Natural killer cell treated with Interleukin-12 subunit alpha and Interleukin-12 subunit beta and Interleukin-15 and Interleukin-18, amount 100 ng/mL, for 72 hours (primary cell): ENCODE data around the gene RASSF6. TPM values are rescaled to one million over a fixed set of nuclear protein-coding genes. Genes with fewer than 3 reads are reported as not detected.
"Not testable (repeated sequence)": the region's sequence is repeated elsewhere in the genome, so short reads cannot be mapped to it uniquely, and the experiment has no call there.

ENCODE experiments used
- ATAC-seq, 2 donors: fragments of 150-1000 bp; cut with Tn5 transposase in 1 of 2; sonication (Bioruptor Pico), chemical (Tn5 transposase) in 1 of 2; 2 replicates each; pipeline ENCODE4 v1.10.0; 2021
- DNase-seq: peaks from one replicate; pipeline ENCODE4 v3.0.0; 2022; ENCODE audit warnings: low spot score
- H3K27ac Mint-ChIP-seq, 2 donors: 1 replicate in 1 of 2; 2 replicates in 1 of 2; pipeline ENCODE4 v1.8.0; 2022; ENCODE audit warnings: mixed read lengths in 2 of 2, mild to moderate bottlenecking in 1 of 2, moderate library complexity in 1 of 2
- H3K27me3 Mint-ChIP-seq, 2 donors: 1 replicate in 1 of 2; 2 replicates in 1 of 2; pipeline ENCODE4 v1.8.0; 2022; ENCODE audit warnings: mixed read lengths in 2 of 2
- H3K36me3 Mint-ChIP-seq: one replicate; pipeline ENCODE4 v1.8.0; 2022; ENCODE audit warnings: mixed read lengths
- H3K4me1 Mint-ChIP-seq, 2 donors: 1 replicate in 1 of 2; 2 replicates in 1 of 2; pipeline ENCODE4 v1.8.0; 2022; ENCODE audit warnings: low read depth in 2 of 2, mixed read lengths in 2 of 2, mild to moderate bottlenecking in 1 of 2
- H3K4me3 Mint-ChIP-seq: one replicate; pipeline ENCODE4 v1.8.0; 2022; ENCODE audit warnings: mixed read lengths
- H3K9me3 Mint-ChIP-seq: 2 replicates; pipeline ENCODE4 v1.8.0; 2022; ENCODE audit warnings: mixed read lengths
- total RNA-seq, 2 donors: library from RNA; stranded (reverse); gene quantifications; one replicate each; pipeline ENCODE4 v1.2.3, GENCODE V29; 2022

The RASSF6 gene
- total RNA-seq, 2 donors from 2014 or later: not detected

DNA sequence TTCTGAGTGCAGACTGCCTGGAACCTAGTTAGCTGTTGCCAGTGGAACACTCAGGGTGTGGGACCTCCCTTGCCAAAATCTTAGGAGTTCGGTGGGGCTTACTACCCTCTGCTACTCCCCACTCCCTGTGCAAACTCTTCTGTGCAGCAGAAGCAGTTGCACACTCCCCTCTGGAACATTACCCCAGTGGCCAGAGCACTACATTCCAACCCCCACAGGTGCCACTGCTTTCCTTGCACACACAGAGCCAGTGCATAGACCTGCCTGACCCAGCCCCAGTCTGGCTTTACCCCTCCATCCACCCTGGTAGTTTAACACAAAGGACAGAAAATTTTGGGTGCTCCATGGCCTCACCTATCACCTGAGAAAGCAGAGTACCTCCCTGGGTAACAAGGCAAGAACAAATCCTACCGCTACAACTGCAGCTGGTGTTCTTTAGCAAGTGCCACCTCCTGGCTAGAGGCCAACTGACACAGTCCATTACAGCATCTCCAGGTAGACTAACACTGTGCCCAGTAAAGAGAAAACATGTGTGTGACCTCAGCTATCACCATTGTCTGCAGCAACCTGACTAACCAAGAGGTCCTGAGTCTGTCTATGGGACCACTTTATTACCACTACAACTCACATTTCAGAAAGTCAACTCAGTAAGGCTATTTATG is 11.5 kb upstream of the RASSF6 start:
- H3K4me1 Mint-ChIP-seq: no peaks in the 10 kb centered on the region
- DNase-seq: no peak
- H3K4me3 Mint-ChIP-seq: no peak overlapping the region
- no peak for ATAC-seq
- no peaks in the 10 kb centered on the region for H3K36me3 Mint-ChIP-seq
- no peak overlapping the region for H3K27ac Mint-ChIP-seq
- peaks cover 8% of the 10 kb centered on the region for H3K9me3 Mint-ChIP-seq
- H3K27me3 Mint-ChIP-seq: no peaks in the 10 kb centered on the region

DNA sequence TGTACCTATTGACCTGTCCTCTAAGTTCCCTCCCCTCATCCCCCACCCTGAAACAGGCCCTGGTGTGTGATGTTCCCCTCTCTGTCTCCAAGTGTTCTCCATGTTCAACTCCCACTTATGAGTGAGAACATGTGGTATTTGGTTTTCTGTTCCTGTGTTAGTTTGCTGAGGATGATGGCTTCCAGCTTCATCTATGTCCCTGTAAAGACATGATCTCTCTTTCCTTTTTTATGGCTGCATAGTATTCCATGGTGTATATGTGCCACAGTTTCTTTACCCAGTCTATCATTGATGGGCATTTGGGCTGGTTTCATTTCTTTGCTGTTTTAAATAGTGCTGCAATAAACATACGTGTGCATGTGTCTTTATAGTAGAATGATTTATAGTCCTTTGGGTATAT is 8.6 kb upstream of the RASSF6 start:
- DNase-seq, H3K4me3 Mint-ChIP-seq, H3K36me3 Mint-ChIP-seq, H3K27me3 Mint-ChIP-seq, H3K27ac Mint-ChIP-seq, ATAC-seq, H3K4me1 Mint-ChIP-seq, H3K9me3 Mint-ChIP-seq: not testable (repeated sequence)

DNA sequence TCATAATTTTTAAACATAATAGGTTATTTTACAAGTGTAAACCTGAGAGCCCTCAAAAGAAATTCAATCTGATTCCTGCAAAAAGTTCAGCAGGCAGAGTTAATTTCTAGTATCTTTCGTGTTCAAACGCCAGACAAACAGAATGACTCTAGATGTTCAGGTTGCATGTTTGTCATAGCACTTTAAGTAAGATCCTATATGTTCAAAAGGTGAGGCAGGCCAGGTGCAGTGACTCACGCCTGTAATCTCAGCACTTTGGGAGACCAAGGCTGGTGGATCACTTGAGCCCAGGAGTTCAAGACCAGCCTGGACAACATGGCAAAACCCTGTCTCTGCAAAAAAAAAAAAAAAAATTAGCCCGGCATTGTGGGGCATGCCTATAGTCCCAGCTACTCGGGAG is 1.1 kb upstream of the RASSF6 start:
- ATAC-seq: no peak
- no peaks in the 10 kb centered on the region for H3K36me3 Mint-ChIP-seq

DNA sequence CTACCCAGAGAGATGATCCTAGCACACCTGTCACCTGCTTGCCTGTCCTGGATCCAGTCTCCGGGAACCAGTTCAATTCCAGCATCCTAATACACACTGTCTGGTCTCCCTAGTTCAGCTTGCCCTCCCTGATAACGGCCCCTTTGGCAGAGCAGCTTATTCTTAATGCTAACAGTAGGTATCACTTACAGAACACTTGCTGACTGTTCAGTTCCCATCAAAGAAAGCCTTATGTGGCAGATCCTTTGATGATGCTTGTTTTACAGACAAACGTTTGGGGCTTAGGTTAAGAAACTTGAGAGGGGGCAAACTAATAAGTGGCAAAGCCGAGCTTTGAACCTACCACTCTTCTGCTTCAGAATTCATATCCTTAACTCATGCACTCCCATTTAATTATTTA is 890 bp downstream of the RASSF6 start:
- H3K27ac Mint-ChIP-seq: no peak overlapping the region
- no peak overlapping the region for H3K4me3 Mint-ChIP-seq
- peaks cover 0 to 9% of the 10 kb centered on the region in 2 donors for H3K27me3 Mint-ChIP-seq
- no peak for DNase-seq
- H3K4me1 Mint-ChIP-seq: no peaks in the 10 kb centered on the region
- H3K36me3 Mint-ChIP-seq: no peaks in the 10 kb centered on the region
- no peaks in the 10 kb centered on the region for H3K9me3 Mint-ChIP-seq
- ATAC-seq: no peak

More for the DNA sequence above, 1.1 kb upstream of the RASSF6 start:
- no peaks in the 10 kb centered on the region for H3K4me1 Mint-ChIP-seq
- H3K27ac Mint-ChIP-seq: no peak overlapping the region
- peaks cover 0 to 9% of the 10 kb centered on the region in 2 donors for H3K27me3 Mint-ChIP-seq
- H3K9me3 Mint-ChIP-seq: no peaks in the 10 kb centered on the region
- H3K4me3 Mint-ChIP-seq: no peak overlapping the region
- DNase-seq: no peak

DNA sequence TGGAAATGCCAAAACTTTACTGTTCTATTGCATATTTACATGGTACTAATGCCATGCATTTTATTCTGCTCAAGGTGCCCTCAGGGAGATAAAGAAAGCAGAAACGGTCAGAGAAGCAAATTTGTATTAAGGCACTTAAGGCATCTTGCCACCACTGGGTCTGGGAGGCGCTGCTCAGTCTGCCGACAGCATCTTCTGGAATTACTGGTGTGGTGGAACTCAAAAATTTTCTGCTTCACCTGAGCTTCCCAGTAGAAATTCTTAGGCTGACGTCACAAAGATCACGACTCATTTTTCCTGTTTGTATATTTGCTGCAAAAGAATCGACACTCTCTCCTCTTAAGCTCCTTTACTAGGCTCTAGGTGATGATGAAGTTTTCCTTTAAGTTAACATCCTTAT is 3.0 kb downstream of the RASSF6 start:
- no peak for DNase-seq
- ATAC-seq: no peak
- no peak overlapping the region for H3K27ac Mint-ChIP-seq

DNA sequence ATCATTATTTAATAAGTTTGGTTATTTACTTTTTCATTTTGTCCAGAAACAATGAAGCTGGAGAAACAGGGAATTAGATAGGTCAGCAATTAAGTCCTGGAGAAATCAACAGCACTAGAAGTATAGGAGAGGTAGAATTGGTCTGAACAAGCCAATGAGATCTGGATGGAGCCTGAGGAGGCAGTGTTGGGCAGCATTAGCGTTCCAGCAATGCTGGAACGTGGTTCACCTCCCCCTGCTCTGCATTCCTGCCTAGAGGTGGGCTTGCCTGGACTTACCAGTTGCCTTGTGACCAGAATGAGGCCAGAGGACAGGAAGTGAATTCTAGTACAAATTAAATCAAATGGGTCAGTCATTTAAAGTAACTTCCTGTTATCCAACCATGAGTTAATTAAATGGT is 4.6 kb downstream of the RASSF6 start:
- Mint-ChIP-seq H3K27ac (no peak overlapping the region), H3K36me3 (no peaks in the 10 kb centered on the region), H3K4me3 (no peak overlapping the region), H3K9me3 (peaks cover 9% of the 10 kb centered on the region), H3K27me3 (peaks cover 4 to 5% of the 10 kb centered on the region in 2 donors), H3K4me1 (no peaks in the 10 kb centered on the region)
- DNase-seq: no peak
- ATAC-seq: no peak

More for the DNA sequence above, 3.0 kb downstream of the RASSF6 start:
- Mint-ChIP-seq H3K36me3 (no peaks in the 10 kb centered on the region), H3K4me1 (no peaks in the 10 kb centered on the region), H3K27me3 (peaks cover 0 to 7% of the 10 kb centered on the region in 2 donors), H3K9me3 (peaks cover 9% of the 10 kb centered on the region), H3K4me3 (no peak overlapping the region)

DNA sequence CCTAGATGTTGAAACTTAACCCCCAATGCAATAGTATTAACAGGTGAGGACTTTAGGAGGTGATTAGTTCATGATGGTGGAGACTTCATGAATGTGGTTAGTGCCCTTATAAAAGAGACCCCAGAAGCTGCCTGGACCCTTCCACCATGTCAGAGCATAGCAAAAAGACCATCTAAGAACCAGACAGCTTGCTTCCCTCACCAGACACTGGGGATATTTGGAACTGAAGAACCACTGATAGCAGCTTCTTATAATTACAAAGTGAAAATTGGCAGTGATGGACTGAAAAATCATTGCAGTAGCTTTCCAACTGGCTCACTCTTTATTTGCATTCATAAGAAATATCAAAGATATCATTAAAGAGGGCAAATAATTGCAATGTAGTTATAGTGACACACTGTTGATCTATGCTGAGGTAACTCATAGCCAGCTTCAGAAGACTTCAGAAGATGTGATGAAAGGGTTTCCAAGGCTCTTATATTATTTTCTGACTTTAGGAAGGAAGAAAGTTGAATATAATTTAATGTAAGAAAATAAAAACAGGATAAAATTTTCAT is 5.8 kb downstream of the RASSF6 start:
- peaks cover 9% of the 10 kb centered on the region for H3K9me3 Mint-ChIP-seq
- peaks cover 6 to 11% of the 10 kb centered on the region in 2 donors for H3K27me3 Mint-ChIP-seq
- DNase-seq (no peak), ATAC-seq (no peak)
- peaks cover 5% of the 10 kb centered on the region for H3K36me3 Mint-ChIP-seq
- H3K27ac Mint-ChIP-seq: no peak overlapping the region
- no peak overlapping the region for H3K4me3 Mint-ChIP-seq
- no peaks in the 10 kb centered on the region for H3K4me1 Mint-ChIP-seq

DNA sequence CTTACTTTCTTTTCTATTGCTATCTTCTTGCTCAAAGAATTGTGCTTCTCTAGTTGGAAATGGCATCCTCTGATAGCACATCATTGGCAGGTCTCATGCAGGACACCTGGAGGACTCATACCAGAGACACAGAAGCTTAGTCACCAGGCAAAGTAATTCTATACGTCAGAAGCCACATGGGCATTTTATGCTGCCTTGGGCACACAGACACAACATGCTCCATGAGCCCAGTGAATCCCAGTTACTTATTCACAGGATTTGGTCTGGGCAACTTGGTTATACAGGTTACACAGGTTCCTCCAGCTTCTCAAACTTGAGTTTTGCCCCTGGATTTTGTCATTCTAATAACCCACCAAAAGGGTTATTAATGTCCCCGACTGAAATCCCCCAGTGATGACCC is 7.1 kb downstream of the RASSF6 start:
- ATAC-seq: no peak
- H3K27me3 Mint-ChIP-seq: peaks cover 4 to 11% of the 10 kb centered on the region in 2 donors

DNA sequence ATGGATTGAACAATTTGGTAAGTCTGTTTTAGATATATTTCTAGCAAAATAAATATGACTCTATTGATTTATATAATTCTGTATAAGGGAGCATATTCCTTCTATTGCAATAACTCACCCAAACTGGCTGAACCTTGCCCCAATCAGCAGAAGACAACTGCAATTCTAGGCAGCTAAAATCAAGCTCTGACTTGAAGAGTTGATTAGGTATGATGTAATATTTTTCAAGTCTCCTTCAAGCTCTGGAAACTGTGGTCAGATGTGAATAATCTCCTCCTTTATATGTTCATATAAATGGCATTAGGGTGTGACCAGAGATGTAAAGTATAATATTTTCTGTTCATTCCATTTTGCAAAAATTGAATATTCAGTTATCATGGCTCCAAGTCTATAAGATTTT is 8.2 kb downstream of the RASSF6 start:
- no peak for ATAC-seq

More for the DNA sequence above, 7.1 kb downstream of the RASSF6 start:
- H3K4me1 Mint-ChIP-seq: no peaks in the 10 kb centered on the region
- no peak overlapping the region for H3K4me3 Mint-ChIP-seq
- H3K9me3 Mint-ChIP-seq: peaks cover 9% of the 10 kb centered on the region
- no peak overlapping the region for H3K27ac Mint-ChIP-seq
- H3K36me3 Mint-ChIP-seq: peaks cover 5% of the 10 kb centered on the region
- no peak for DNase-seq

DNA sequence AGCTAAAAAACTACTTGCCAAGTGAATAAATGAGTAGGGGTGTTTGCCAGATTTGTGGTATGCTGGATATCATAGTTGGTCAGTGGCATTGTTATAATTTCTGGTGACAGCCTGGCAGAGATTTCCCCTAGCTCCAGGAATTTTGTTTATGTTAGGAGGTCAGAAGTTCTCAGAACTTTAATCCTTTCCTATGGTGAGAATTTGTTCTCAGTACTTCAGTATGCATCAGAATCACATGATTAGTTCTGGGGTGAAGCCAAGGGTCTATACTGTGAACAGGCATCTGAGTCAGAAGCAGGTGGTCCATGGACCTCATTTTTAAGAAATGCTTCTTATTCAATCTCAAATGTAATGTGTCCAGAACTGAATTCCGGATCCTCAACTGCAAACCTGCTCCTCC is 10.5 kb downstream of the RASSF6 start:
- H3K27me3 Mint-ChIP-seq: peaks cover 4 to 11% of the 10 kb centered on the region in 2 donors
- no peak for ATAC-seq

More for the DNA sequence above, 8.2 kb downstream of the RASSF6 start:
- no peak overlapping the region for H3K27ac Mint-ChIP-seq
- DNase-seq: no peak
- H3K27me3 Mint-ChIP-seq: peaks cover 4 to 11% of the 10 kb centered on the region in 2 donors
- peaks cover 12% of the 10 kb centered on the region for H3K9me3 Mint-ChIP-seq
- H3K36me3 Mint-ChIP-seq: peaks cover 5% of the 10 kb centered on the region
- peaks cover 0 to 3% of the 10 kb centered on the region in 2 donors for H3K4me1 Mint-ChIP-seq
- H3K4me3 Mint-ChIP-seq: no peak overlapping the region

DNA sequence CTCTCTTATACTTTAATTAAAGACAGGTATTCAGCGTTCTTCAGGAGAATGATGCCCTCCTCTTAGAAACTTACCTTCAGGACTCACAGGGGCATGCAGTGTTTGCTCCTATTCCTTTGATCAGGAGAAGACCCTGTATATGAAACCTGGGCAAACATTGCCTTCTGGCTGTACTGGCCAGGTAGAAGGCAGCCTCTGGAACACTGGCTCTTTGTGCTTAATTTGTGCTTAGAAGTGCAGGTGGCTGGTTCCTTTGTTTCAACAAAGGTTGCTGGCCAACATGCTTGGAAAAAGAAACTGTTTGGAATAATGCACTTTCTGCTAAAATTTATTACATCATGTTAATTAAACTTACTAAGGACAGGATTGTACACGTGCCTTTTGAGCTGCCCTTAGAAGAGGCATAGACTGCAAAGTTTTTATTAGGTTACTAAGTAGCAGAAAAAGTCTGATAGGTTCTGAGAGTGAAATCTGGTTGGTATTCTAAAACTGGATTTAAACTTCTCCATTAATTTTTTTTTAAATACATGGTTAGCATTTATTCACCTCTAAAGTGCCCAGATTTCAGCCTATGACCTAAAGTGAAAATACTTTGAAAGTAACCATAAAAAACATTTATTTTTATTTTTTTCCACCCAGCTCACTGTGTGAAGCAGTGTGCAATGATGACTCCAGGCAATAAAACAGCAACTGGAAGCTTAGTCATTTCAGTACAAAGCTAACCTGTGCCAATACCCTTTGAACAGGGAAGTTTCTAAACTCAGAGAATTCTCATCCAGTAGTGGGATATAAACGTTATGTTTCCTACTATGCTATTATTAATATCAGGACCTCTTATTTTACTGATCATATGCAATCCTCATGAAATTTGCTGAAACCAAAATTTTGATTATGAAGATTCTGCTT is 11.3 kb downstream of the RASSF6 start:
- H3K4me3 Mint-ChIP-seq: no peak overlapping the region
- DNase-seq (no peak), ATAC-seq (no peak)
- peaks cover 5% of the 10 kb centered on the region for H3K36me3 Mint-ChIP-seq
- H3K9me3 Mint-ChIP-seq: peaks cover 10% of the 10 kb centered on the region
- H3K27me3 Mint-ChIP-seq: peaks cover 4 to 11% of the 10 kb centered on the region in 2 donors
- peaks cover 0 to 3% of the 10 kb centered on the region in 2 donors for H3K4me1 Mint-ChIP-seq
- no peak overlapping the region for H3K27ac Mint-ChIP-seq

More for the DNA sequence above, 10.5 kb downstream of the RASSF6 start:
- Mint-ChIP-seq H3K36me3 (peaks cover 5% of the 10 kb centered on the region), H3K27ac (no peak overlapping the region), H3K4me1 (peaks cover 0 to 3% of the 10 kb centered on the region in 2 donors), H3K9me3 (peaks cover 12% of the 10 kb centered on the region), H3K4me3 (no peak overlapping the region)
- DNase-seq: no peak

DNA sequence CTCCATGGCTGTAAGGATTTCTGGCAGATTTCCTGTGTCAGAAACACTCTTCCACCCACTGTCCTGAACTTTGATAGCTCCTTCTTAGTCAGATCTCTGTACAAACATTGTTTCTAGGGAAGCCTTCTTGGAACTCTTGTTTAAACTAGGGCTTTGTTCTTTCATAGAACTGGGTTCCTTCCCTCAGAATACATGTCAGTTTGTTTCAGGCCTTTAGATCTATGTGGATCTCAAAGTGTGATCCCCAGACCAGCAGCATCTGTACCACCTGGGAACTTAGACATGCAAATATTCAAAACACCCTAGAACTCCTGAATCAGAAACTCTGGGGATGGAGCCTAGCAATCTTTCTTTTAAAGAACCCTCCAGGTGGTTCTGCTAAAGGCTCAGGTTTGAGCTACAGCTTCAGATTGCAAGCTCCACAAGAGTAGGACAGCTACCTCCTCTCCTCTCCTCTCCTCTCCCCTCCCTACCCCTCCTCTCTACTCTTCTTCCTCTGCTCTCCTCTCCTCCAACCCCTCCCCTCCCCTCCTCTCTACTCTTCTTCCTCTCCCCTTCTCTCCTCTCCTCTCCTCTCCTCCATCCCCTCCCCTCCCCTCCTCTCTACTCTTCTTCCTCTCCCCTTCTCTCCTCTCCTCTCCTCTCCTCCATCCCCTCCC is 12.7 kb downstream of the RASSF6 start:
- no peak for DNase-seq
- Mint-ChIP-seq H3K27me3 (peaks cover 4 to 11% of the 10 kb centered on the region in 2 donors), H3K4me3 (no peak overlapping the region), H3K36me3 (peaks cover 5% of the 10 kb centered on the region), H3K4me1 (peaks cover 0 to 3% of the 10 kb centered on the region in 2 donors), H3K9me3 (peaks cover 3% of the 10 kb centered on the region), H3K27ac (no peak overlapping the region)
- ATAC-seq: no peak

DNA sequence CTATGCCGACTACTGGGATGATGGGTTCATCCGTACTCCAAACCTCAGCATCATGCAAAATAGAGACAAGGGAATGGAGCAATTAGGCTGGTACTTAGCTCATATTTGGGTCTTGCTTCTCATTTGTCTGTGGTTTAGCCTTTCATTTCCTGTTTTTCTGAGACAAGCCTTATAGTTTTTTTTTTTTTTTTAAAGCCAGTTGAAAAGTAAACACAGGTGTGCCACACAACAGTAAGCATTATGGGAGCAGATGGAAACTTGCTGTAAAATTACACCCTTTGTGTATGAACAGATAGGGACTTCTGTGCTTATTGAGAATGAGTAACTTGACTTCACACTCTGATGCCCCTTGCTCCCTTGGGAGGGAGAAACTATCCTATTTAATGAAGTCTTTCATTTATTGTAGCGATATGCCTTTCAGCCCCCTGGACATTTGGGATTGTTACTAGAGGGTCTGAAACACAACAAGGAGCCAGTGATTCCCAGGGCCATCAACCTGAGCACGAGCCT is 13.7 kb downstream of the RASSF6 start:
- ATAC-seq: no peak
- DNase-seq: no peak
- Mint-ChIP-seq H3K27ac (no peak overlapping the region), H3K36me3 (peaks cover 5% of the 10 kb centered on the region), H3K9me3 (peaks cover 3% of the 10 kb centered on the region), H3K27me3 (peaks cover 4 to 11% of the 10 kb centered on the region in 2 donors), H3K4me3 (no peak overlapping the region), H3K4me1 (peaks cover 0 to 3% of the 10 kb centered on the region in 2 donors)
